T-helper 1 cell treated with Interleukin-12 subunit alpha and Interleukin-12 subunit beta and Interleukin-4 antibody, amounts not matched to agents 30 ng/mL and 1 ng/mL, for 36 hours (primary cell): Measurements from ENCODE around the gene TTC34. TPM values are rescaled to one million over a fixed set of nuclear protein-coding genes. Genes with fewer than 3 reads are reported as not detected.

Source experiments
- intact Hi-C: fragments of 100-400 bp; cut with micrococcal nuclease; formaldehyde crosslinking; loops from one replicate; pipeline ENCODE4 v1.15.1; 2024
- total RNA-seq: library from RNA; stranded (reverse); gene quantifications from 2 replicates; pipeline ENCODE4 v1.2.3, GENCODE V29; 2022

Gene TTC34
- total RNA-seq, 1 donor from 2014 or later = 2.3 TPM

DNA sequence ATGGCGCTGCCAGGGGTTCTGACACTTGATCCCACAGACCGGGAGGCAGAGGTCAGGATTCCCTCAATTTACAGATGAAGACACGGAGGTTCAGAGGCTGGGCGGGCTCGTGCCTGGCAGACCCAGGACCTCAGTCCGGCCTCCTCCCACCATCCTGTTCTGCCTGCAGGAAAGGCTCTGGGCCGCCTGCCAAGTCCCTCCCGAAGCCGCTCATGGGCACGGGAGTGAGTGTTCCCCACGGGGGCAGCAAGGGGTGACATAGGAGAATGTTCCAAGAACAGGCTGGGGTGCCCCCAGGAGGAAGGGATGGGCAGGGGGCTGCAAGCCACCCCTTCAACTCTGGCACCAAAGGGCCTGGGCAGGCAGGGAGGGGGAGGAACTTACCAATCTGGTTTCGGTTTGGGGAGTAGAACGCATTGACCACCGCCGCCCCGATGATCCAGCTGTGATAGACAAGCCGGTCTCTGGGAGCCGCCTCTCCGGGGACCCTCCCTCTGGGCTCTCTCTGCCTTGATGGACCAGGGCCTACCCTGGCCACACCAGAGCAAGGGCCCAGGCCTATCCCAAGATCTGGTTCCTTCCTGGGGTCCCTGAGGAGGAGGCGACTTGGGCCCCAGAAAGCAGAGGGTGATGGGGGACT is 207.4 kb downstream of the TTC34 start:
- intact Hi-C loops = no loop called here

DNA sequence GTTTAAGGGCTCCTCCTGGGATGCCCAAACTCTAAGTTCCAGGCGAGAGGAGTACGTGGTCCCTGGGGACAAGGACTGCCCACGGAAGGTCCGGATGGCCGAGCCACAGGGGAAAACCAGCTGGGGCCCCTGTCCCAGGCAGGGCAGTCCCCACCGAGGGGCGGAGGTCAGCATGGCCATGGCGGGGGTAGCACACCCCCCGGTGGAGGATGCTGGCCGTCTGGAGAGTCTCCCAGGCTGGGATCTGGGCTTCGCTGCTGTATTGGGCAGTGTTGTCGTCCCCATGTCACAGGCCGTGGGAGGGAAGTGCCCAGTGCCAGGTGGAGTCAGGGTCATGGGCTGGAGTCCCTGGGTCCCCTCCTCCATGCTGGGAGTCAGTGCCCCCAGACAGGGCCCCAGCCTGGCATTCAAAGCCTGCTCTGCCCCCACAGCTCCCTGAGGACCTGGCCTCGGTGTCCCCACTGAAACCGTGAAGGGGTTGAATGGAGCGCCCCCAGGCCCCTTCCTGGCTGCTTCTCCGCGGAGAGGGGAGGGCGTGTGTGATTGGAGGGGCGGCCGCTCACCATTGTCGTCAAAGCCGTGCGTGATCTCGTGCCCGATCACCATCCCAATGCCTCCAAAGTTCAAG is 208.1 kb downstream of the TTC34 start:
- intact Hi-C loops = no loop called here

DNA sequence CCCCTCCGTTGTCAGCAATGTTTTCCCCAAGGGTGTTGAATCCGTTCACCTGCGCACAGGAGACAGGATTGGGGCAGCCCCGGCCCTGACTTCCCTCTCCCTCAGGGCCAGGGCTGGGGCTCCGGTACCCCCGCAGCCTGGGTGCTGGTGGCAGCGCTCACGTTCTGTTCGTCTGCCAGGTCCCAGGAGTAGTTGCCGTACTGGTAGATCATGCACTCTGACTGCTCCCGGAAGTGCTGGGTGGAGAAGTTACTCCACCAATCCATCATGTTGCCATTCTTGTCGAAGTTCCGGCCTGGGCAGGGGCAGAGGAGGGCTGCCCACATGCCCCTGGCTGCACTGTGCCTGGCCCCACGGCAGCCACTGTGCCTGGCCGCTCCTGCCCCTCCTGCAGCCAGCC is 208.8 kb downstream of the TTC34 start:
- intact Hi-C loops = no loop called here

DNA sequence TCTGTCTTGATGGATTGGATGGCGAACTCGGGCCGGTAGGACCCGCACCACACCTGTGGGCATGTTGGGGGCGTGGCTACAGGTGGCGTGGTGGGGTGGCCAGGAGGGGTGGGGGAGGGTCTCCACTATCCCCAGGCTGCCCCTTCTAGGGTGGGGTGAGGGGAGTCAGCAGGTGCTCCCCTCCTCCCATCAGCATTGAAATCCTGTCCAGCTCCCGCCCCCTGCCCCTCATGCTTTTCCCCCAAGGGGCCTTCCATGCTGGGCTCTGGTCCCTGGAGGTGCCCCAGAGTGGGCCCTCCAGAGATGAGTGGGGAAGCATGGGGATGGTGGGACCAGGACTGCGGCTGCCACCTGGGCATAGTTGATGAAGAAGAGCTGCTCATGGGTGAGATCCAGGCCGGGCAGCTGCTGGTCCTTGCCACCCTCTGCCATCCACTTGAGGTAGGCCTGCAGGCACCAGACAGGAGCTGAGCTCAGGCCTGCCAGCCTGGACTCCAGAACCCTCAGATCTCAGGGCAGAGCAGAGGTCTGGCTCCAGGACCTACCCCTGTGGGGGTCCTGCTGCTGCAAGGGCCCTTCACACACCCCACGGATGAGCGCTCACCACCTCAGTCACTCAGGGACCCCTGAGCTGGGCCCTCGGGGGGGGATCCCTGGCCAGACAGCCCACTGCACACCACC is 209.8 kb downstream of the TTC34 start:
- intact Hi-C loops = no loop called here

DNA sequence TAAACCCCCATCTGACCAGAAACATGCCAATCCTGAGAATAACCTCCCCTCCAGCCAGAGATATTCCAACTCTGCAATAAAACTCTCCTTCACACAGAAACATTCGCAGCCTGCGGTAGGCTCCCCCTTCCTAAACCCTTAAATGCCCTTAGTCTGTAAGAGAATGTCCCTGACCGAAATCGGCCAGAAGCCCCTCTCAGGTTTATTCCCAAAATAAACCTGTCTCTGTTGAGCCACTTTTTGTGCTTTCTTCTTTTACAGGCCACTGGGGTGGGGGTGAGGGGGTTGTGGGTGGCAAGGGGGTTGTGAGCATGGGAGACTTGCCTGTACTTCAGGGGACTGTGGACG is 210.3 kb downstream of the TTC34 start:
- intact Hi-C loops = no loop called here

DNA sequence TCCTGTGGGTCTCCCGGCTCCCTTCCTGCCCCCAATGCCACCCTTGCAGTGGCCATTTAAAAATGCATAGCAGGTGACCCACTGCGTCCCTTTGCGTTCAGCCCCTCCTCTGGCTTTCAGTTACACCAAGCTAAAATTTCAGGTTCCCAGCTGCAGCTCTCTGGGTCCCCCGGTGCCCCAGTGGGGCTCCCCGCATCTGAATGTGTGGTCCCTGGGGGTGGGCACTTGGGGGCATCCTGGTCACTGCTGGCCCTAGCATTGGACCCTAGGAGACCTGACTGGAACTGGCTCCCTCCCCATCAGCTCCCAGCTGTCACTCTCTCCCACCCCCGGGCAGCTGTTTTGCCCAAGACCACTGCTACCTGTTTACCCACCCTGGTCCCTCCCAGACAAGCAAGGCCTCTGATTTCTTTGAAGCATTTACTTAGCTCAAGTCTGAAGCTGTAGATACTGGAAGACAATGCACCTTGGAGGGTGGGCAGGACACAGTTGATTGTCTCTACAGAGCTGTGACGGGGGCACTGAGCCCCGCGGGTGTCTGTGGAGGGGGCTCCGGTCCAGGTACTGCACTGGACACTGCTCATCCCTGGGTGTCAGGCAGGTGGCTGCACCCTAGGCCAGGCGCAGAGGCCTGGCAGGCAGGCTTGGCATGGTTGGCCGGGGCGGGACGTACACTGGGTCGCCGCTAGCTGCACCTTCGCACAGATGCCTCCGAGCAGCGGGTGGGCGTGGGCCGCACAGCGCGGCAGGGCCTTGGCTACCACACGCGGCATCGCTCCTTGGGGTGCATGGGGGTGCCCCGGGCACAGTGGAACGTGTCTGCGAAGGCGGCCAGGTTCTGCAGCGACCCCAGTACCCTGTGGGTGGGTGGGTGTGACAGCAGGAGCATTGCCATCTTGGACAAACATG is 211.0 kb downstream of the TTC34 start:
- intact Hi-C loops = no loop called here

DNA sequence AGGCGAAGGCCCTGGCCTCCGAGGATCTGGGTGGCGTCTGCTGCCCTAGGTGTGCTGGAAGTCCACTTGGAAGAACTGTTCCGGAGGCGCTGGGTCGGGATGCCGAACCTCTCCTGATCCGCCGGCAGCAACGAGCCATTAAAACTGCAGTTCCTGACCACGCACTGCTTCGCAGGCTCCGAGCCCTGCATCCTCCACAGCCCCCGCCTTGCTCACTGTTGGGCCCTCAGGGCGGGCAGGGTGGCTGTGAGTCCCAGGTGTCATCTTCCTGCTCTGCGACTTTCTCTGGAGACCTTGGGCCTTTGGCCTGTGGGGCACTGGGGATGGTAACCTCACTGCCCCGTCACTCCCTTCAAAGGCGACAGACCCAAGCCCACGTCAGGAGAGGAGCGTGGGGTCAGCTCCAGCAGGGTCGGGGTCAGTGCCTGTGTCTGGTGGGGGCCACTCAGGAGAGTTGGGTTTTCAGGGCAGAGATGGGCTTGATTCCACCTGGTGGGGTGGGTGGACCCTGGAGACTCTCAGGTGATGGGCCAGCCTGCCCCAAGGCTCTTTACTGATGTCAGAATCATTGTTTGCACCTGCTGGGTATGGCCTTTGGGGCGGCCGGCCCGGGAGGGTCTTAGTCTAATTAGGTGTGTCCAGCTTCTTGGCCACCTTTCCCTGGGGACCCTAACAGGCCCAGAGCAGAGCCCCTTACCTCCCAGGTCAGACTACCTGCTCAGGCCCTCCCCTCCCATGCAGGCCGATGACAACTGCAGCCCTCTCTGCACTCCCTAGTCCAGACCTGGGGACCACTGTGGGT is 211.9 kb downstream of the TTC34 start:
- intact Hi-C loops = loop anchor here (5.0 kb wide), 1 partner anchor 1038 kb away; the partner anchor contains the start of gene TPRG1L

DNA sequence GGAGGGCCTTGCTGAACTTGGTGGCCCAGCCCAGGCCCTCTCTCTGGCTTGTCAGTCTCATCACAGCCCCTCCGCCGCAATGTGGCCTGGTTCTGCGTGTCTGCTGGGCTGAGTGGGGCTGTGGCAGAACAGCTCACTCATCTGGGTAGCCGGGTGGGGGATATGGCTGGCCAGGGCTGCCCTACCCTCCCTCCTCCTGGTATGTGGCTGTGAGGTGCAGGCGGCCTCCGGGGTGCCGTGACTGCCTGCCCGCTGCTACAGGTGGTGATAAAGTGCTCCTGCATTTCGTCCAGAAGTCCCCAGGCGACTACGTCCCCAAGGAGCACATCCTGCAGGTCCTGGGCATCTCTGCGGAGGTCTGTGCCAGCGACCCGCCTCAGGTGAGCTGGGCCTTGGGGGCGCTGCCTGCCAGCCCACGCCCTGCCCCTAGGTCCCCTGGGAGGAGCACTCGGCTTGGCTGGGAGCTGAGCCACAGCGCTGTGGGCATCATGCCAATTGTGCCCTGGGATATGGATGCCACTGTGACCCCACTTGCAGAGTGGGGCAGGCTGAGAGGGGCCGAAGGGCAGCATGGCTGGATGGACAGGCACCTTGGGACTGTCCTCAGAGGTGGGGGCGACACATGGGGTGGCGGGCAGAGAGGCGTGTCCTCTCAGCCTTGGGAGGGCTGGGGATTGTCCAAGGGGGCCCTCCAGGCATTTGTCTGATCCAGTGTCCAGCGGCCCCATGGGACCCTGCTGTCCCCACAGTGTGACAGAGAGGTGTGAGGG is 212.6 kb downstream of the TTC34 start:
- intact Hi-C loops = loop anchor here (5.0 kb wide), 1 partner anchor 1038 kb away; the partner anchor contains the start of gene TPRG1L

DNA sequence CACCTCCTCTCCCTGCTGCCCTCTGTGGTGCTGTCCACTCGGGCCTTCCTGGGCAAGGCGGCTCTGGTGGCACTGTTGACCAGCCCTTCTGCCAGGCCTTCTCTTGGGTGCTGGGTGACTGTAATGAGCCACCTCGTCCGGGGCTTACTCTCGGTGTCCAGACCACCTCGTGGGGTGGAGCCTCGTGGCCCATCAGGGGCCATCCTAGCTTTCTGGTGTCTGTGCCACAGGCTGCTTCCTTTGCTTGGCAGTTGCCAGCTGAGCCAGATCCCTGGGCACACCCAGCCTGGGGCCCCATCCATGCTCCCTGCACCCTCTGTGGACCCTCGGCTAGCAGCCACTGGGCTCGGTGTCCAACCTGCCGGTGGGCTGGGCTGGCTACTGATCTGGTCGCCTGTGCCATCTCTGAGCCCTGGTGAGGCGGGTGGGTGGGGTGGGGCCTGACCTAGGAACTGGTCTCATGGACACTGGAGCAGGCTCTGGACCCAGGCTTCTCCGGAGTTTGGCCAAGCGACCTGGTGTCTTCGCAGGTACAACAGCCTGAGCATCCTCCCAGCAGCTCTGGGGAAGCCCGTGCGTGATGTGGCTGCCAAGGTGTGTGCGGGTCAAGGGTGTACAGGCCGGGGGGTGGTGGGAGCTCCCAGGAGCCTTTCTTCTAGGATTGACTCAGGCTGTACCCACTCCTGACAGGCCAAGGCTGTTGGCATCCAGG is 213.5 kb downstream of the TTC34 start:
- intact Hi-C loops = loop anchor here (2.0 to 5.0 kb wide), 2 partner anchors 1039 to 1313 kb away; partner anchors contain the start of genes C1orf174 and TPRG1L

DNA sequence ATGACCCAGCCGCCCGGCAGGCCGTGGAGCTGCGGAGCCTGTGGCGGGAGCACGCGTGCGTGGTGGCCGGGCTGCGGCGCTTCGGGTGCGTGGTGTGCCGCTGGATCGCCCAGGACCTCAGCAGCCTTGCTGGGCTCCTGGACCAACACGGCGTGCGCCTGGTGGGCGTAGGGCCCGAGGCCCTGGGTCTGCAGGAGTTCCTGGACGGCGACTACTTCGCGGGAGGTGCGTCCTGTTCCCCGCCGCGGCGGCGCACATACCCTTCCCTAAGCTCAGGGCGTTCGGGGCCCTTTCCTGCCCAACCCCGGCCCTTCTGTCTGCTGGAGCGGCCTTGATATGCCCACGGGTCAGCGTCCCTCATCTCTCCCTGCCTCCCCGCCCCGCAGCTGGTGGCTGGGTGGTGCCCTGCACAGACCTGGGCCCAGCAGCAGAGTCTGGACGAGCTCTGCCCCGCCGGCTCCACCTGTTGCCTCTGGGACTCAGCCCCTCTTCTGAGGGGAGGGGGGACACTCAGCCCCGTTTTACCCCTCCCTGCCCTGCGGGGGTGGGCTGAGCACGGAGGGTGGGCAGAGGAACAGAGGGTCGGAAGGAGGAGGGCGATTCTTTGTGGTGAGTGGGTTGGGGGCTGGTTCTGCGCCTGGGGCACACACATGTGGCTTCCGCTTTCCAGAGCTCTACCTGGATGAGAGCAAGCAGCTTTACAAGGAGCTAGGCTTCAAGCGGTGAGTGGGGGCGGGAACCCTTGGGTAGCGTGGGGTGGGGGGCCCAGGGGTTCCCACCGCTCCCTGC is 214.2 kb downstream of the TTC34 start:
- intact Hi-C loops = loop anchor here (2.0 to 5.0 kb wide), 2 partner anchors 1040 to 1314 kb away; partner anchors contain the start of genes C1orf174 and TPRG1L

DNA sequence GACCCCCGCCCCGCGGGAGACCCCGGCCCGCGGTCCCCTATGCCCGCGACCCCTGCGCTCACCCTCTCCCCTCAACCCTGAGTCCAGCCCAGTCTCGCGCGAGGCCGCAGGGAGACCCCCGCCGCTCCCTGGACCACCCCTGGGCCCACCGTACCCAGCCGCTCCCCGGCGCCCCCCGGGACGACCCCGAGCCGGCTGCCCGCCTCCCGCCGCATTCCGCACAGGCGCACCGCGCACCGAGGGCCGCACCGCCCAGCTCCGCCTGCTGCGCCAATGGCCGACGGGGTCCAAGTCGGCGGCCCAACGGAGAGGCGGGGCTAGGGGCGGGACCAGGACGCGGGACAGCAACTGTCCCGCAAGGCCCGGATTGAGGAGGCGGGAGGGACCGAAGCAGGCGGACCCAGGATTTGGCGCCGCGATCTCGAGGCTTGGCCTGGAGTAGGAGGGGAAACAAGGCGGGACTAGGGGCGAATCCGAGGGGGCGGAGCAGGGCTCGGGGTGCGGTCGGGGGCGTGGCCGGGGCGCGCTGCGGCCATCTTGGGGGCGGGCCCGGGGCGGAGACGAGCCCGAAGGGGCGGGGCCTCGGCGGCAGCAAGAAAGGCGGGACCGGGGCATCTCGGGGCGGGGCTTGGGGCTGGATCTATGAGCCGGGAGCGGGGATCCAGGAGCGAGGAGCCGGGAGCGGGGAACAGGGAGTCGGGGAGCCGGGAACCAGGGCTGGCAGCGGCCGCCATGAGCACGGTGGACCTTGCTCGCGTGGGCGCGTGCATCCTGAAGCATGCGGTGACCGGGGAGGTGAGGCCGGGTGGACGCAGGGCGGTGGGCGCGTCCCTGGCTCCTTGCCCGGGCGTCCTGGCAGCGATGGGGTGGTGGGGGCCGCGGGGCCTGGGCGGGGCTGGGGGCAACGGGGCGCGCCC is 215.1 kb downstream of the TTC34 start, which contains the start of gene PRXL2B:
Gene PRXL2B, plus strand, starts transcription at position 624 of the 917 bp plus-strand sequence. Its CDS starts 109 bp downstream, at position 733.
- intact Hi-C loops = loop anchor here (1.0 to 5.0 kb wide), 10 partner anchors 8 to 1314 kb away; partner anchors contain the start of genes C1orf174, PANK4, PEX10 and TMEM52

Other genes starting within 250 kb of the TTC34 start
- 263 and 264 TPM in 2 replicates for gene TNFRSF14, start 245.3 kb downstream of the TTC34 start, total RNA-seq
- 35.2 and 37.4 TPM in 2 replicates for gene PRXL2B, start 214.9 kb downstream of the TTC34 start, total RNA-seq
- gene MMEL1, start 168.7 kb downstream of the TTC34 start, total RNA-seq = 2.0 and 2.5 TPM in 2 replicates
- not detected in 2 replicates for gene ACTRT2, start 219.8 kb upstream of the TTC34 start, total RNA-seq